Thyroid gland (tissue), 4 donors: ENCODE measurements around the gene PDCD2L.

Source experiments
- CTCF ChIP-seq, 6 experiments: fragments of 200-600 bp in 3 of 6; fragments of 450-650 bp in 3 of 6; sonication (generic) in 3 of 6; IDR thresholded peaks; one replicate each; pipeline ENCODE4 v1.5.1; 2016 to 2019; ENCODE audit warnings: antibody characterized with exemption in 6 of 6, mild to moderate bottlenecking in 2 of 6, inconsistent platforms in 1 of 6, moderate library complexity in 1 of 6
- POLR2A ChIP-seq, 2 donors: fragments of 450-650 bp; IDR thresholded peaks; one replicate each; pipeline ENCODE4 v1.6.1; 2017; ENCODE audit warnings: antibody characterized with exemption in 2 of 2, mild to moderate bottlenecking in 2 of 2, moderate library complexity in 1 of 2

- TF ChIP-seq CTCF (IDR thresholded peaks at IDR 0.05) (no peak), POLR2A (IDR thresholded peaks at IDR 0.05) (no peak)
Measured at GRCh38 chr19:34405892-34406660, 1.9 kb downstream of the PDCD2L start.
